Measurements from ENCODE around the gene VPS29.

DNA sequence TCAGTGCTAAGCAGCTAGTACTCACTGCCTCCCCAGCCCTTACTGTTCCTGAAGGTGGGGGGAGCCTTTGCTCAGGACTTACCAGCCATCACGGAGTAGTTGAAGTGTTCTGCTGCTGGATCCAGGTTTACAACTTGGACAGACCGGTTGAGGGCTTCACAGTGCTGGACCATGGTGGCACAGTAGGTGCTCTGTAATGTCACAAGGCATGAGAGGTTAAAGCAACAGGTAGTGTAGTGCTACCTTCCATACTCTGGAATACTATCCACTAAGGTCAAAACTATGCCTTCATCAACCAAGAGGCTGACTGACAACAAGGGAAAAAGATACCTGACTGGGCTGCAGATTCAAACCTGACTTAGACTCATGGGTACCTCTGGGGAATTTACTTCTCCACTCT, 36.9 kb downstream of the VPS29 start:
- TF ChIP-seq, protein P1, sequence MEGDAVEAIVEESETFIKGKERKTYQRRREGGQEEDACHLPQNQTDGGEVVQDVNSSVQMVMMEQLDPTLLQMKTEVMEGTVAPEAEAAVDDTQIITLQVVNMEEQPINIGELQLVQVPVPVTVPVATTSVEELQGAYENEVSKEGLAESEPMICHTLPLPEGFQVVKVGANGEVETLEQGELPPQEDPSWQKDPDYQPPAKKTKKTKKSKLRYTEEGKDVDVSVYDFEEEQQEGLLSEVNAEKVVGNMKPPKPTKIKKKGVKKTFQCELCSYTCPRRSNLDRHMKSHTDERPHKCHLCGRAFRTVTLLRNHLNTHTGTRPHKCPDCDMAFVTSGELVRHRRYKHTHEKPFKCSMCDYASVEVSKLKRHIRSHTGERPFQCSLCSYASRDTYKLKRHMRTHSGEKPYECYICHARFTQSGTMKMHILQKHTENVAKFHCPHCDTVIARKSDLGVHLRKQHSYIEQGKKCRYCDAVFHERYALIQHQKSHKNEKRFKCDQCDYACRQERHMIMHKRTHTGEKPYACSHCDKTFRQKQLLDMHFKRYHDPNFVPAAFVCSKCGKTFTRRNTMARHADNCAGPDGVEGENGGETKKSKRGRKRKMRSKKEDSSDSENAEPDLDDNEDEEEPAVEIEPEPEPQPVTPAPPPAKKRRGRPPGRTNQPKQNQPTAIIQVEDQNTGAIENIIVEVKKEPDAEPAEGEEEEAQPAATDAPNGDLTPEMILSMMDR (IDR thresholded peaks at IDR 0.05), result no peak
- TF ChIP-seq POLR2AphosphoS5 (IDR thresholded peaks at IDR 0.05), result no peak
- TF ChIP-seq EP300 (IDR thresholded peaks at IDR 0.05), result no peak

All from stomach (tissue), 4 donors.